Measurements from ENCODE around the gene SLCO3A1.
A peak's percentile ranks its signal among the peaks of the same experiment; 100 is the strongest.

The SLCO3A1 gene

DNA sequence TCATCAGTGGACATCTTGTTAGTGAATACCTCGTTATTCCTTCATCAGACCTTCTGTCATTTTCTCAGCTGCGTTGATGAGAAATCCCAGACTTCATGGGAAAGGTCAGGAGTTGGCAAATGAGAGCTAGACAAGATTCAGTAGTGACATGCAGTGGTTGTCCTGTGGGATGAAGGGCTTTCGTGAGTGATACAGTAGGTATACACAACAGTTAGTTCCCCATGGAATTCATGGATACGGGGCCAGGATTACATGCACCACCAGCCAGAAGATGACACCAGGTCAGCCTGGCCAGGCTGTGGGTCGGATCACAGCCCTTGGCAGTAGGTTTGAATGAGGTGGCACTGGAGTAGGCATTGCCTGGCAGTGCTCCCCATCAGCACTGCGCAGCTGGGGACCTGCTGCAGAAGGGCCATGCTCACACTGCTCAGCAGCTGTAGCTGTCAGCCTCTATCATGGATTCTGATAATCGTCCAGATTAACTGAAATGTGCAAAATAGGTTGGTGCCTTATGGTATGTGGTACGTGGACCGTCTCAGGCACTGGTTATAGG lies 150.1 kb downstream of the SLCO3A1 start:
- no peak for DNase-seq (ENCODE audit: low read depth in 3 of 3)

DNA sequence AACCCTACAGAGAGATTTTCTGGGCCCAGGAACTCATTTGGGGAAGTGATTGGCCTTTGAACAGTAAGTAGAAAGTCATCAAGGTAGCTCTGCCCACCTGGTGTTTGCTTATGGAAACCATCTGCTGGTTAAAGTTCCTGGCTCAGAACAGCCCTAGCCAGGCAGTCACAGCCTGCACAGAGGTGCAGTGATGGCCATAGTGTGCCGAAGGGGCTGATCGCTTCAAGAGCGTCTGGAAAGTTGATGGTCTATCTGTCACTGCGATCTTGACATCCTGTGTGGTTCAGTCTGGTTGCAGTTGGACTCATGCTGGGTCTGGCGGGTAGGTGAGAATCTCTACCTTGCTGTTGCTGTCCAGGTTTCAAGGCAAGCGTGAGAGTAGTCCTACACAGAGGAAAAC lies 151.6 kb downstream of the SLCO3A1 start:
- no peak for DNase-seq (ENCODE audit: low read depth in 3 of 3)

GRCh38 chr15:92006186-92007028 lies 152.9 kb downstream of the SLCO3A1 start:
- DNase-seq (ENCODE audit: low read depth in 3 of 3): no peak

GRCh38 chr15:92009162-92009561 lies 155.7 kb downstream of the SLCO3A1 start:
- peak in 1 of 3 donors; percentile 20 for DNase-seq (ENCODE audit: low read depth in 3 of 3)

DNA sequence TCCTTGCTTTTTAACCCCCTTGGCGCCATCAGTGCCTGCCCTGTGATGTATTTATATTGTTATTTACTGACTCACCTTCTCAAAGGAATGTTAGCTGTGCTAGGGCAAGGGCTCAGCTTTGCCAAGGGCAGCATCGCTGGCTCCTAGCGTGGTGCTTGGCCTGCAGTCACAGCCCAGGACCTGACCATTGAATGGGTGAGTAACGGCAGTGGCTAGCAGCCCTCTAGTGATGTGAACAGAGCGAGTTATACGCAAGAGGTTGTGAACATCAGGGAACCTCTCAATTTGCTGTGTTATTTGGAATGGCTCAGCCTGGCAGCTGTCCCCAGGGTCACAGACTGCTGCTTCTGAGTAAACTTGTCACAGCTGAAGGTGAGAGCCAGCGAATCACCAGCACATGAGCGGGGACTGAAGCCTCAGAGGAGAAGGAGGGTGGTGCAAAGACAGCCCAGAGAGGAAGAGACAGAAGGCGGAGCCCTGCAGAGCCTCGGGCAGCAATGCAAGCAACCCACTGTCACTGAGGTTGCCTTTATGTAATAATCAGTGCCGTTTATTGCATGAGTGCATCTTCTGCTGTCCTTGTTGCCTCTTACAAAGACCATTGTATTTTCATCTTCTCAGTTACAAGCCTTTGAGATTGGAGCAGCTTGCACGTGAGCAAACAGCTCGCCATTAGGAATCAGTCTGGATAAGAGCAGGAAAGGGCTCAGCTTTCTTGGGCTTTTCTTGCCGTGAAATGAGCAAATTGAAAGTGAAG lies 158.3 kb downstream of the SLCO3A1 start:
- DNase-seq (ENCODE audit: low read depth in 3 of 3): peak in 1 of 3 donors; percentile 46

DNA sequence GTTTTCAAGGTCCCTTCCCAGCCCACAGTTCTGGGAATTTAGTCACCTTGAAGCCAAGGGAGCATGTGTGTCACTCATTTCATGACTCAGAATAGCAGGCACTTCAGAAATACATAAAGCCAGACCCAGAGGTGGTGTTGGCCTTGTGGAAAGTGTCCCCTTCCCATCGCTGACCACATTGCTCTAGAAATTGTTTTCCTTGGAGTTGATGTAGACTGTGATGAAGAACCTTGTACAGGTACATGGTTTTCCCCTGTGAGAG lies 158.8 kb downstream of the SLCO3A1 start:
- DNase-seq (ENCODE audit: low read depth in 3 of 3): peak in 2 of 3 donors; percentile 5 to 7

- DNase-seq (ENCODE audit: low read depth in 3 of 3): no peak
Observed at GRCh38 chr15:92012881-92013280, 159.4 kb downstream of the SLCO3A1 start.

DNA sequence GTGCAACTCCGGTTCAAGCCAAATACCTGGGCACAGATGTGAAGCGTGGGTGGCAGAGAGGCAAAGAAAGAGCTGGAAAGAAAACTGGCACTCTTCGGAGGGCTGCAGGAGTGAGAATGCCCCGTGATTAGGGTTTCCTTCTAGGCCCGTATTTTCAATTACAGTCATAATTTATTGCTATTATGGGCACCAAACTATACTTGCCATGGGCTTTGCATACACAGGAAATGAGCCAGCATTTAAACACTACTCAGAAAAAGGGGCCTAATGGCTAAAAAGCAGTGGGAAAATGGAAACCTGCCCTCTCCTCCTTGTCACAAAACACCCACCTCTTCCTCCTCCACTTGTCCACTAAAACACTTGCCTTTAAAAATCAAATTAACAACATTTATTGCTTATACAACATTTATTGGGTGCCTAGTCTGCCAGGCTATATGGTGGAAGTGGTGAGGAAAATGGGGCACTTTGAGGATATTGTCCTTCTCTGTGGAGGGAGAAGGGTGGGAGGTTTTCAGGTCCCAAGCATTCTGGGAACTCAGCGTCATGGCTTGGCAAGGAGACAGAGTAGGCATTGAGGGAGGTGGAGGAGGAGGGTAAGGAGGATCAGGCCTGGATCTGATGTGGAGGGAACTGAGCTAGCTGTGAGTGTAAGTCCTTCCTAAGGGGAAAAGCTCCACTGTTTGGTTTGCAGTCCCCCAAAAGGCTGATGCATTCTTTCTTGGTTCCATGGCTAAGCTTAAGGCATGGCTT lies 160.9 kb downstream of the SLCO3A1 start:
- DNase-seq (ENCODE audit: low read depth in 3 of 3): no peak

GRCh38 chr15:92017882-92018534 lies 164.5 kb downstream of the SLCO3A1 start:
- DNase-seq (ENCODE audit: low read depth in 3 of 3): no peak

DNA sequence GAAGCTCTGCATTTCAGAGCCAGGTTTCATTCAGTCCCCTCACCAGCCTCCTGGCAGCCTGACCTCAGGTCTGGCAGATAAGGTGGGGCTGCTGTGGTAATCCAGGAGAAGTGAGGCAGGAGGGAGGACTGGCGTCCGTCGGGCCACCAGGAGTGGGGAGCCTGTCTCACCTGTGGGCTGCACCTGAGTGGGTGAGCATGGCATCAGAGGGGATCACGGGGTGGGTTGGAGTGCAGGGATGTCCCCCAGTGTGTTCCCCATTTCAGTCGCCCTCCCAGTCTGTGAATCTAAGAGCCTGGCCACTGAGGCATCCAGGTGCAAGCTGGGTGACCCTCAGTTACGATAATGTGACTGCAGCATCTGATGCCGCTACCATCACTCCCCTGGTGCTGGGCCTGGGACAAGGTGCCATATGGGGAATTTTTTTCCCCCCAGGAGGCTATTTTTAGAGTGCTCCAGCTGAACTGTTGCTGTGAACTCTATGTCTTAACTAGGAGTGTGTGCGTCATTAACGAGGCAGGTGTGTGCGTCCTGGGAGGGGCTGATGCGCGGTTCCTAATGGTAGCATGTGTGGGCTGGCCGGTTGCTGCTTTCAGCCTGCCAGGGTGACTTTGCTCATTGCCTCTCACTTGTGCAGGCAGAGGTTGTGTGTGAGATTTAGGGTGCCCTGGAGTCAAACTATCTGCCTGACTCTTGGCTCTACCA lies 165.2 kb downstream of the SLCO3A1 start:
- DNase-seq (ENCODE audit: low read depth in 3 of 3): no peak

DNA sequence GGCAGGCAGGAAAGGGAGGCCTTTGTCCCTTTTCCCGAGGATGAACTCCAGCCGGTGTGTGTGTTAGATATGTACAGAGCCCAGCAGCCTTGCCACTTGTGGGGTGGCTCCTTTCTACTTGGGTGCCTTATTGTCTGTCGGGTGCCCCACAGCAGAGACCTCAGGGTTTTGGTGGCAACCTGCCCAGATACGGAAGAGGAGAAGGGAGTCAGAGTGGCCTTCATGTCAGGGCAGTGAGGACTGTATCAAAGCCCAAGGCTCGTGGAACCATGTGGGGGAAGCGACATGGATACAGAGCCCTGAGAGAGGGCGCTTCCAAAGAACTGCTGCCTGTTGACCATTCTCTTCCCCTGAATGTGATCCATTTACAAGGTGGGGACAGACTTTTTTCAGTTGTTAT lies 166.2 kb downstream of the SLCO3A1 start:
- no peak for DNase-seq (ENCODE audit: low read depth in 3 of 3)

GRCh38 chr15:92020207-92020606 lies 166.7 kb downstream of the SLCO3A1 start:
- no peak for DNase-seq (ENCODE audit: low read depth in 3 of 3)

GRCh38 chr15:92020804-92021203 lies 167.3 kb downstream of the SLCO3A1 start:
- no peak for DNase-seq (ENCODE audit: low read depth in 3 of 3)

DNA sequence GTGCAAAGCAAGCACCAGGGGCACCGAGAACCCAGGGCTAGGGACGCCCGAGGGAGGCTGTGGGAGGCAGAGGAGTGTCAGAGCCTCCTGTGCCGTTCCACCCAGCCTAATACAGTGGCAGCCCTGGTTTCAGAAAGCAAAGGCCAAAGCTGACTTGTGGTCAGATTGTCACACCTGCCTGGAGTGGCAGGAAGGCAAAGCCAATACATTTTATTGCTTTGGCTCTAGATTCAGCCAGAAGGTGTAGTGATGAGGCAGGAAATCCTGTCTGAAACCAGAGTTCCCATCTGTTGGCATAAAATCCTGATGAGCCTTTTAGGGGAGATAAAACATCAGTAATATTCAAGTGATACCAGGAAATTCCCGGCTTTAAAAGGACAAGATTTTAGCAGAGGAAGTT lies 168.3 kb downstream of the SLCO3A1 start:
- DNase-seq (ENCODE audit: low read depth in 3 of 3): no peak

DNA sequence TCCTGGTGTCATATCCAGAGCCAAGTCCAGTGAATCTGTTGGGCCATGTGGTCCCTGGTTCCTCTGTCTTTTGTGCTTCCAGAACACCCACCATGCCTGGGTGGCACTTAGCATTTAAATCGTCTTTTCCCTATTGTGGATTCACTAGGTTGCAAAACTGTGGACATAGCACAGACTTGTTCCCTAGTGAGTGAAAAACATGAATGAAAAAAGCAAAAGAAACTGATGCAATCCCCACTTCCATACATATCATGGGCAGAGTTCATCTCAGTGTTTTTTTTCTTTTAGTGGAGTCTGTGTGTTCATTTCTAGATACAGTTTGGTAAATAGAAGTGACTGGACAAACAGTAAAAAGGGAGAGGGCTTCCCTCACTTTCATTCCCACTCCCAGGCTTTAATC lies 170.5 kb downstream of the SLCO3A1 start:
- no peak for DNase-seq (ENCODE audit: low read depth in 3 of 3)

DNA sequence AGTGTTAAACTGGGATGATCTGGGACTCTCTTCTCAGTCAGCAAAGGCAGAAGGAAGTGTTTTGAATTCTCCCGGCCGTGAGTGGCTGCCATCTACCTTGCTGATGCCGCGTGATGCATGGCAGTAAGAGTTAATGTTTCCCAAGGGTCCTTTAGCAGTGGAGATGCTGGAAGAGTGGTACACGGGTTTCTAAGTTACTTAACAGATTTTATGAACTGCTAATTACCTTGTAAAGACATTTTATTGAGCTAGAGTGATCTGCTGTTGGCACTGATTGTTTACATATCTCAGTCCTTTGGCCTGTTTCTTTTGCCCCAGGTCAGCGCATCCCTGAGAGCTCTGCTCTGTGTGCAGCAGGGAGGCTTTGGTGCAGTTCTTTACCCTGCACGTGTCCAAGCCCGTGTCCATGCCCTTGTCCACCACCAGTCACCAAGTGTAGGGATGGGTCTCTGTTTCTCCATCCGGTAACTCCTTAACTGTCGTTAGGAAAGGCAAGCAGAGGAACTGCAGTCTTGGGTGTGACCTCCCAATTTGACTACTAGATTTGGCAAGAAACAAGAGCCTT lies 172.3 kb downstream of the SLCO3A1 start:
- DNase-seq (ENCODE audit: low read depth in 3 of 3): no peak

DNA sequence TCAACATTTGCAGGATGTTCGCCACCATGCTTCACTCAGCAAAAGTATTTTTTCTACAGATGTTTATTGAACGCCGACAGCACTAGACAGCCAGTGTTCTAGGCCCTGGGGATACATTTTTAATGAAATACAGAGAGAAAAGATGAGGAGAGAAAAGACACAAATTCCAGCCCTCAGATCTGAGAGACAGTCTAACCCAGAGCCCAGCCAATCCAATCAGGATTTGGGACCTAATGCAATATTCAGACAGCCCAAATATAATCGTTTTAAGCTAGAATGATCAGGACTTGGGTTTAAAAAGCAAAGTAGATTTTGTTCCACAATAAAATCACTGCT lies 174.8 kb downstream of the SLCO3A1 start:
- no peak for DNase-seq (ENCODE audit: low read depth in 3 of 3)

GRCh38 chr15:92029767-92030166 lies 176.3 kb downstream of the SLCO3A1 start:
- no peak for DNase-seq (ENCODE audit: low read depth in 3 of 3)

DNA sequence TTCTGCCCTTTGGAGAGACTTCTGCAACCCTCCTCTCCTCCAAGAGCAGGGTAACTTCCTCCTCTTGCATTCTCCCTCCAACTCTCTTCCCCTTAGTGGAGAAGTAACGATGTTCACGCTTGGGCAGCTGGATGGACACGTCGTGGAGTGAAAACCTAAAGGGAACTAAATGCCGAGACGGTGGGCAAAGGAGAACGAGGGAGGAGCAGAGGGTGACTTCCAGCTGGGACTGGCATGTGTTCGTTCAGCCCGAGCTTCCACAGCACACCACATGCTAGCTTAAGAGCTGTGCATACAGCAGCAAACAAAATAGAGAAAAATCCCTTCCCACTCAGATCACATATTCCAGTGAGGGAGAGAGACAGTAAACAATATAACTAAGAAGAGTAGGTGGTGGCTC lies 179.8 kb downstream of the SLCO3A1 start:
- no peak for DNase-seq (ENCODE audit: low read depth in 3 of 3)

- DNase-seq (ENCODE audit: low read depth in 3 of 3): no peak
Observed at GRCh38 chr15:92033723-92034122, 180.2 kb downstream of the SLCO3A1 start.

DNA sequence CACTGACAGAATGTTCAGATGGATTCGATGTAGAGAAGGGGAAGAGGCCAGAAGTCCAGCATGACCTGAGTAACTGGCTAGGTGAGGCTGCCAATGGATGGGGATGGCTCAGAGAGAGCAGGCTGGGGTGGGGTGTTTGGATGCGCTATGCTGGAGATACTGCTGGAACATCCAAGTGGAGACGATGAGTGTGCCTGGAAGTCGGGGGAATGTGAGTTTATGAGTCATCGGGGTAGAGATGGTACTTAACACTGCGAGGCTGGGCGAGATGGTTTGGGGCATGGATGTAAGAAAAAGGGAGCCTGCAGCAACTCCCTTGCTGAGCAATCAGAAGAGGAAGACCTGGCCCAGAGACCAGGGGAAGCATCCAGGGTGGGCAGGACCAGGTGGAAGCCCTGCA lies 180.7 kb downstream of the SLCO3A1 start:
- no peak for DNase-seq (ENCODE audit: low read depth in 3 of 3)
